ENCODE results near the gene PPIE. TPM values are rescaled to one million over a fixed set of nuclear protein-coding genes. Genes with fewer than 3 reads are reported as not detected.

The PPIE gene
- 10 to 100 TPM; 70.6 to 79.5 TPM for total RNA-seq

DNA sequence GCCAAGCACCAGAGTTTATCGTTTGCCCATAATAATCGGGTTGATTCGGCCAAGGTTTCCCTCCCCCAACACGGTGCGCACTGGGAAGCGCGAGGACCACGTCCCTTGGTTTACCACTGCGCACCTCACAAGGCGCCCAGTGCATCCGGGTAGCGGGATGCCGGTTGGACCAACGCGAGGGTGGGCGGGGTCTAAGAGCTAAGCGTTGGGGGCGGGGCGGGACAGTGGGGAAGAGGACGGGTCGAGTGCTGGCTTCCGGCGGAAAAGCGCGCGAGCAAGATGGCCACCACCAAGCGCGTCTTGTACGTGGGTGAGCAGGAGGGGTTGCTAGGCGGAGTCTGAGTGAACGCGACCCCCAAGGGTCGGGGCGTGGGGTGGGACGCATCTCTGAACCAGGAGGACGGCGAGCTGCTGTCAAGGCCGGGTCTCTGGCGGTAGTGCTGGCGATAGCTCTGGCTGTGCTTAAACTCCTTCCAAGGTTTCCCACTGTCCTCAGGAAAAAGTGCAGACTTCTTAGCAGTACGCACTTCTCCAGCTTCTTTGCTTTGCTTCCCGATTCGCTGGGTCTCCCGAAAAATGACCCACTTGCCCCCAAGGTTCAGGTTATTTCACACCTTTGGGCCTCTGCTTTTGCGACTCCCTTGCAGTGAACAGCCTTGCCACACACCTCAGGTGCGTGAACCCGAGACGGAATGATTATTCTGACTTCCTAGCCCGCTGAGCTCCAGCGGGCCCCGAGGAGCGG lies at the start of gene PPIE:
TSS of gene PPIE (plus strand) at position 261 of the 745 bp plus-strand sequence. CDS start at position 280, 19 bp downstream.
- Mint-ChIP-seq H3K36me3 (peaks cover 22 to 28% of the 10 kb centered on the region in 2 donors), H3K27ac (peak within 1 kb of the TSS; percentile 89 to 97), H3K9me3 (peaks cover 0 to 10% of the 10 kb centered on the region in 2 donors)
- peak; percentile 91 to 92 for DNase-seq (ENCODE audit: low spot score in 2 of 2)
- ATAC-seq = peak; percentile 97 to 99

DNA sequence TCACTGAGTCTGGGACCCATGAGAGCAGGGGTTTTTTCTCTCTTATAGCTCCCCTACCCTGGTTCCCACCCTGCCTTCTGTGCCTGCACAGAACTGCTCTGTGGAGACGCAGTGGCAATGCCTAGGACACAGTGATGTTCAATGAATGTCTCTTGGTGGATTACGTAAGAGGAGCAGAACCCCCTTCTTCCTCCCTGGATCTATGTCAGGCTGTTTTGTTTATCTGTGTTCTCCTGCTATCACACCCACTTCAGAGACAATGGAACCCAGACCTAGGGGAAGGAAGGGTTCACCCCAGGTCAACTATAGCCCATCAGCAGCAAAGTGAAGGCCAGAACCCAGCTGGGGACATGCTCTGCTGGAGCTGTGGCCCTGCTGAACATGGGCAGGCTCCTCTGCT lies 49.5 kb upstream of the PPIE start:
- H3K36me3 Mint-ChIP-seq = peaks cover 6% of the 10 kb centered on the region in 2 donors

DNA sequence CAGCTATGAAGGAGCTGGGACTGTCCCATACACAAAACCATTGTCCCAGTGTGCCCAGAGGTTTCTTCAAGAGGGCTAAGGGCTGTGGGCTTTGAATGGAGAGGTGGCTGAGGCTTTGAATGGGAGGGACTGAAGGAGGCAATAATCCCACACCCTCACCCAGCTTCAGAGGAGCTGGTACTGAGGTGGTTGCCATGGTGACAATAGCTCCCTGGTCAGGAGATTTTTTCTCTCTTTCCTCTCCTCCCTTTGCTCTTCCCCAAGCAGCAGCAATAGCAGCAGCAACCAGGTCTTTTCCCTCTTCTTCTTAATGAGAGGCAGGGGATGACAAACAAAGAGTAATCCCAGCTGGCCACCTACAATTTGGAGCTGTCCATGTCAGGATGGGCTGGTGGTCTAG lies 49.0 kb upstream of the PPIE start:
- H3K9me3 Mint-ChIP-seq = no peaks in the 10 kb centered on the region
- DNase-seq (ENCODE audit: low spot score in 2 of 2) (no peak), ATAC-seq (no peak)
- peaks cover 4% of the 10 kb centered on the region in 2 donors for H3K36me3 Mint-ChIP-seq
- no peak overlapping the region for H3K27ac Mint-ChIP-seq

More for the DNA sequence above, 49.5 kb upstream of the PPIE start:
- DNase-seq (ENCODE audit: low spot score in 2 of 2) = no peak
- ATAC-seq = no peak
- H3K27ac Mint-ChIP-seq = no peak overlapping the region
- H3K9me3 Mint-ChIP-seq = no peaks in the 10 kb centered on the region

DNA sequence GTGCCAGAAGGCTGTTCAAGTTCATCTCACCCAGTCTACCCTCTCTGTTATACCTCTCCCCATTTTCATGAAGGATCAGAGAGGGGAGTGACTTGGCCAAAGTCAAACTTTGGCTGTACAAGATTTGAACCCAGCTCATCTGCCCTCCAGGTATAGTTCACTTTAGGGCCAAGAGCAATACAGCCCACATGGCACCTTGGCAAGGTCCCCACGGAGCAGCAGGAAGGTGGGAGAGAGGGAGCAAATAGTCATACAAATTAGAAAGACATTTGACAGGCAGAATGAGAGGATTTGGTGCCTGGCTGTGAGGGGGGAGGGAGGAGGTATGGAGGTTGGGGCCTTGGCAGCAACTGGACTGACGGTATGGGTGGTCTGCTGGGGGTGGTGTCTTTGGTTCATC lies 48.5 kb upstream of the PPIE start:
- no peak for DNase-seq (ENCODE audit: low spot score in 2 of 2)

DNA sequence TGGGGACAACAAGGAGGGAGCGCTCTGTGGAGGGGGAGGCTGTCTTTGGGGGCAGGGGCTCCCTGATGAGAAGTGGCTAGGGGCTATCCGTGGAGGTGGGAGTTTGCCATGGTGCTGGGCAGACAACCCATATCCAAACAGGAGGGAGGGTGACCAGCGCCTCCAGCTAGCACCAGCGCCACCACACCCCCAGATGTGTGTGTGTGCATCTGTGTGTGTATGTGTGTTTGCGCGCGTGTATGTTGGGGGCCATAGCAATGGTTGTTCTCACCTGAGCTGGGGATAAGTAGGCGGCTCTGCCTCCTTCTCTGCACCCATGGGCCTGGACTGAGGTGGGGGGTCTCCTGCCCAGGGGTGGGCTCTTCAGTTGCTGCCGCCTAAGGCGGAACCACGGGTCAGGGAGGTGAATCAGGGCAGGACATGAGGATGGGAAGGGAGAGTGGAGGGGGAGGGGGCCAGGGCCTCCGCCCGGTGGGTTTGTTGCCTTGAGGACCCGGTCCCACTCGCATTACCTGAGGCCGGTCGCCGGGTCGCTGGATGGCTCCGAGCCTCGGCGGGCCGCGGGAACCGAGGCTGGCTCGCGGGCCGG lies 47.8 kb upstream of the PPIE start:
- H3K9me3 Mint-ChIP-seq = no peaks in the 10 kb centered on the region
- DNase-seq (ENCODE audit: low spot score in 2 of 2) = no peak
- no peaks in the 10 kb centered on the region for H3K36me3 Mint-ChIP-seq
- peak overlapping the region in 1 of 2 donors; percentile 43 for H3K27ac Mint-ChIP-seq
- ATAC-seq = peak in 1 of 2 donors; percentile 1

More for the DNA sequence above, 48.5 kb upstream of the PPIE start:
- Mint-ChIP-seq H3K36me3 (no peaks in the 10 kb centered on the region), H3K27ac (peak overlapping the region in 1 of 2 donors; percentile 60), H3K9me3 (no peaks in the 10 kb centered on the region)
- ATAC-seq = no peak

DNA sequence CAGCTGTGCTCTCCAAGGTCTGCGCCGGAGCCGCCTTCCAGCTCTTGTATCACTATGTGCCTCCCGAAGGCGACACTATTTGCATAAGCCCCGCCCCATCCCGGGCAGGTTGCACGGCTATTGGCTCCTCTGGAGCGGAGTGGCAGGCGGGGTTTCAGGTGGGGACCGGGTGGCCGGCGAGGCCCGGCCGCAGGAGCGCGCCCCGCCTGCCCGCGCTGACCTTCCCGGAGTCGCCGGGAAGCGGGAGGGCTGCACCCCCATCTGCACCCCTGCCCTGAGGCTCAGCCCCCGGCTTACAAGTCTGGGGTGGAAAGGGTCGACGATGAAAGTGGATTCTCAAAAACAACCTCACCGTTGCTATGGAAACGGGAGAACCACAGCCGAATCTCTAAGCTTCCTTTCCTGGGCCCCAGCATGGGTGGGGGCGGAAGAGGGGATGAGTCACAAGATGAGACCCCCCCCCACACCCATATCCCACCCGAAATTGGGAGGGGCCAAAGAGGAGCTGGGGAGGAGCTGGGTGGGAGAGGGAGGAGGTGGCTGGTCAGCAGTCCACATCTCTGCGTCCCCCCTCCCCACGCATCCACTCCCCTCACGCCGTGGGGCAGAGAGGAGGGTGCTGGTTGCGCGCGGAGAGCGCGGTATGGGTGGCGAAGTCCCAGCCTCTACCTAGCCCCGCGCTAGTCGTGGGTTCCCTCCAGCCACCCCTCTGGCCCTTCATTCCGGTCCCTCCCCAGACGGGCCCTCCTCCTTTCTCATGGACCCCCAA lies 47.1 kb upstream of the PPIE start, which contains the start of gene HPCAL4:
TSS of gene HPCAL4 (minus strand) at position 51 of the 769 bp plus-strand sequence. CDS start 6,830 bp downstream, outside the sequence.
- Mint-ChIP-seq H3K36me3 (no peaks in the 10 kb centered on the region), H3K9me3 (no peaks in the 10 kb centered on the region), H3K27ac (peak within 1 kb of the TSS; percentile 43 to 60)
- peak; percentile 90 to 93 for ATAC-seq
- DNase-seq (ENCODE audit: low spot score in 2 of 2) = peak; percentile 72 to 86

DNA sequence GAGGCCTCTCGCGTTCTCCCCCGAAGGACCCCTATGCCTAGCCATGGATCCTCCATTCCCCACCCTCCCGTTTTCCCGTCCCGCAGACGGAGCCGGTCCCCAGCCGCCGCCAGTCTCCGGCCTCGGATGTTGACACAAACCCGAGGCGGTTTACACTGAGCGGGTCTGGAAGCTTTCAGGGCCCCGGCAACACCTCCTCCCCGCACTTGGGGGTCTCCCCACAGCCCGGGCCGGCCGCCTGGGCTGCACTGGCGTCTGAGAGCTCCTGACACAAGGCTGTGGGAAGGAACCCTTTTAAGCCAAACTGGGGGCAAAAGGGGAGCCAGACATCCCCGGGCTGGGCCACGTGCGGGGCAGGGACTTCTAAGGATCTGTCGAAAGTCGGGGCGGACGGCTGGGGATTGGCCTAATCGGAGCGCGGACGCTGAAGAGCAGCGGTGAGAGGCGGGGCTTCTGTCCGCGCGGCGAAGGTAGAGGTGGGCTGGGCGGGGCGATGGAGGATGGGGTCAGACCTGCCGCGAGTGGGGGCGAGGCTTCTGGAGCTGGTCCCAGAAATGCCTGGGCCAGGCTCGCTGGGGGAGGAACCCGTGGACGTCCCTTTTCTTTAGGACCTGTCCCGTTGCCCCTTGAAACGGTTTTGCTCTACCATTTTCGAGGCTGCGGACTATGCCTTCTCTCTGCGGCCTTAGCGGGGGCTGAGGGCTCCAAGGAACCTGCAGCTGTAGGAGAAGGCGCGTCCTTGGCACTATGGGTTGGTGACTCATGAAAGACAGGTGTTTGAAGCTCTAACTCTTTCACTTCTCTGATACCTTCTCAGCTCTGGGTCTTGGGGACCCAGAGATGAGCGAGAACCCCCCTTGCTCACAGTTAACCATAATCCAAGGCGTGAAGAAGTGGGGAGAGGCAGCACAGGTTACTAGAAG lies 46.3 kb upstream of the PPIE start:
- peak in 1 of 2 donors; percentile 27 for ATAC-seq
- no peaks in the 10 kb centered on the region for H3K9me3 Mint-ChIP-seq
- H3K27ac Mint-ChIP-seq = no peak overlapping the region
- DNase-seq (ENCODE audit: low spot score in 2 of 2) = no peak
- H3K36me3 Mint-ChIP-seq = no peaks in the 10 kb centered on the region

DNA sequence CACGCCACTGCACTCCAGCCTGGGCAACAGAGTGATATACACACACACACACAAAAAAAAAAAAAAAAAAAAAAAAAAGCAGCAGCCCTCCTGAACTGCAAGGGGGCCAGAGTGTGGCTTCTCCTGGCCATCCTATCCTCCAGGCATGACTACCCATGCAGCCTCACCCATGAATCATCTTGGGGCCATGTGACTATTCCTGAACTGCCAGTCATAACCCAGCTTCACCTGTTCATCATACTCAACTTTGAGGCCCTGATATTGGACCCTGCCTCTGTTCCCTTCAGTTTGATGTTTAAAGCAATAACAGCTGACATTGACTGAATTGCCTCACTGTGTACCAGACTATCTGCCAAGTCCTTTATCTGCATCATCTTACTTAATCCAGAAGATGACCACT lies 44.7 kb upstream of the PPIE start:
- ATAC-seq (peak; percentile 45 to 50), DNase-seq (ENCODE audit: low spot score in 2 of 2) (peak in 1 of 2 donors; percentile 34)
- Mint-ChIP-seq H3K9me3 (no peaks in the 10 kb centered on the region), H3K27ac (no peak overlapping the region), H3K36me3 (no peaks in the 10 kb centered on the region)

DNA sequence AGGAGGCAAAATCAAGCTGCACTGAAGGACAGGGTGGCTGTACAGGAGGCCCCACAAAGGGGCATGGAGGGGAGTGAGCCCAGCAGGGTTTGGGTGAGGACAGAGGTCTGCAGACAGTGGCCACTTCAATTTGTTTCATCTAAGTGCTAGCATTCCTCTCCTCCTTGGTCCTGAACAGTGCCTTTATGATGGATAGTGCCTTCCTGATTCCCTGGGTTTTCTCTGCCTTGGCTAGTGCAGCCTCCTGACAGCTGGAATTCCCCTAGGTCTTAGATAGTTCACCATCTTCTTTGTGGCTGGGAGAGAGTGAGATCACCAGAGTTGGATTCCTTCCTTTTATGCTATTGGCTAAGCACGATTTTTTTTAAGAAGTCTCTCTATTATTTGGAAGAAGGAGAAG lies 43.7 kb upstream of the PPIE start:
- no peak overlapping the region for H3K27ac Mint-ChIP-seq
- DNase-seq (ENCODE audit: low spot score in 2 of 2) (peak in 1 of 2 donors; percentile 18), ATAC-seq (no peak)
- no peaks in the 10 kb centered on the region for H3K36me3 Mint-ChIP-seq
- H3K9me3 Mint-ChIP-seq = no peaks in the 10 kb centered on the region

DNA sequence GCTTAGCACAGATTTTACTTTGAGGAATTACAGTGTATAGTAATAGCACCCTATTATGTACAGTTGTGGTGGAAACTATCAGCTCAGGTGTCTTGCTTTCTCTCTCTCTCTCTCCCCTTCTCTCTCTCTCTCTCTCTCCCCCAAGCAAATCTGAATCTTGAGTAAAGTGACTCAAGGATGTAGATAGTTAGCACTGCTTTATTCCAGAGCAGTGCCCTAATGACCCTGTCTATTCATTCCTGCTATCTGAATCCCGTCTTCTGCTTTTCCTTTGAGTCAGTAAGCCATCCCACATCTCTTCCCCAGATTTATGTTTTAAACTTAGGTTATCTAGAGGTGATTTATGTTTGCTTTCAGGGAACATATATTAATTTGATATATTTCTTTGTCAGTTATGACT lies 42.2 kb upstream of the PPIE start:
- Mint-ChIP-seq H3K27ac (no peak overlapping the region), H3K9me3 (no peaks in the 10 kb centered on the region), H3K36me3 (no peaks in the 10 kb centered on the region)
- DNase-seq (ENCODE audit: low spot score in 2 of 2) (no peak), ATAC-seq (no peak)

DNA sequence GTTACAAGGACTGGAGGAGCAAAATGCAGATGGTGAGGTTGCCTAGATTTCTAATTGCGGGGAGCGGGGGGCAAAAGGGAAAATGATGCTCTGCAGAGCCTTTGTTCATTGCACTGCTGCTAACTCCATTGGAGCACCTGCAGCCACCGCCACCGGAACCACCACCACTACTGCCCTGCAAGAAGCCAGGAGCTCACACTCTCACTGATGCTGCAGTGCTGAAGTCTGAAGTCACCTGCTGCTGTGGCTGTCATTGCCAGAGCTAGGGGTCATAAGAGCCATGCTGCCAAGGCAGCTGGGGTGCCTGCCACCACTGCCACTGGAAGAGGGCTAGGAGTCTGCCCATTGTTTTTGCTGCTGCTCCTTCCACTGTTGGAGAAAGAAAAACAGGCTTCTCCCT lies 40.1 kb upstream of the PPIE start:
- Mint-ChIP-seq H3K9me3 (no peaks in the 10 kb centered on the region), H3K36me3 (no peaks in the 10 kb centered on the region), H3K27ac (no peak overlapping the region)
- ATAC-seq (no peak), DNase-seq (ENCODE audit: low spot score in 2 of 2) (no peak)

DNA sequence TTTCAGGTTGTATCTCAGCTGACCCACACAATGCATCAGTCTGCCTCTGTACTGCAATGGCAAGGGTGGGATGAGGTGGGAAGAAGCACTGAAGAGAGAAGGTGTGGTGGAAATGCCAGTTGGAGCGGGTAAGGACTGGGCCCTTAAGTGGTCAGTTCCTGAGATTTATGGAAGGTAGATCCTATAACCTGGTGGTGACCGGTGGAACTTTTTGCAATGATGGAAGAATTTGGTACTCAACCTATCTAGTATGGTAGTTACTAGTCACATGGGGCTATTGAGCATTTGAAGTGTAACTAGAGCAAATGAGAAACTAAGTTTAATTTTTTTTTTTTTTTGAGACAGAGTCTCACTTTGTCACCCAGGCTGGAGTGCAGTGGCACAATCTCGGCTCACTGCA lies 39.3 kb upstream of the PPIE start:
- Mint-ChIP-seq H3K9me3 (no peaks in the 10 kb centered on the region), H3K36me3 (no peaks in the 10 kb centered on the region), H3K27ac (no peak overlapping the region)
- no peak for ATAC-seq
- no peak for DNase-seq (ENCODE audit: low spot score in 2 of 2)

DNA sequence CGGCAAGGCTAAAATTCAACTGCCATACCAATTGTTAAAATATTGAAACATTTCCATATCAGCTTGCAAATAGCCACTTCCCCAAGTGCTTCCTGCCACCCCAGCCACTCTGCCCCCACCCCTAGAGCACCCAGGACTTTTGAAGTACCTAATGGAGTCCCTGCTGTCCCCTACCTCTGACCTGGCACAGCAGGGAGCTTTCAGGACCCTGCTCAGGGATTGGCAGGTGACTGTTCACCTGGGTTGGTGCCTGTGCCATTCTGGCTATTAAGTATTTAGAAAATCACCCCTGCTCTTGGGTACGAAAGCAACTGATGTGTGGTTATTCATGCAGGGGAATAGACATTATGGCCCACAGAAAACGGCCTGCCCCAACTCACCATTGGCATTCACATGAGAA lies 38.3 kb upstream of the PPIE start:
- no peaks in the 10 kb centered on the region for H3K9me3 Mint-ChIP-seq
- H3K36me3 Mint-ChIP-seq = no peaks in the 10 kb centered on the region
- DNase-seq (ENCODE audit: low spot score in 2 of 2) = no peak
- H3K27ac Mint-ChIP-seq = no peak overlapping the region
- ATAC-seq = no peak

DNA sequence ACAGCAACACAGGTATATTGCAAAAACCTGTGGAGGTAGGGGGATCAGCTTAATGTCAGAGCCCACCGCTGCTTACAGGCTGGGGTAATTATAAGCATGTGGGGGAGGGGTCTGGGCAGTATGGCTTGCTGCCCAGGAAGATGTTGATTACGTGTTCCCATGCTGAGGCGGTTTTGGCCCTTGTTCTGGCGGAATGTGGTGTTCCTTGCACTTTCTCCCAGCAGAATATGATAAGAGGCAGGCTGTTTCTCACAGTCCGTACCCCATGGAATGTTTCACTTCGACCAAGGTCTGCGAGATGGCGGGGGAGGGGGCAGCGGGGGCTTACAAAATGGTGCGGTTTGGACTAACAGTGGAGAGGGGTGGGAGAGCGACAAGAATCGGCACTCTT lies 37.6 kb upstream of the PPIE start:
- Mint-ChIP-seq H3K9me3 (no peaks in the 10 kb centered on the region), H3K36me3 (no peaks in the 10 kb centered on the region), H3K27ac (no peak overlapping the region)
- ATAC-seq (no peak), DNase-seq (ENCODE audit: low spot score in 2 of 2) (no peak)

DNA sequence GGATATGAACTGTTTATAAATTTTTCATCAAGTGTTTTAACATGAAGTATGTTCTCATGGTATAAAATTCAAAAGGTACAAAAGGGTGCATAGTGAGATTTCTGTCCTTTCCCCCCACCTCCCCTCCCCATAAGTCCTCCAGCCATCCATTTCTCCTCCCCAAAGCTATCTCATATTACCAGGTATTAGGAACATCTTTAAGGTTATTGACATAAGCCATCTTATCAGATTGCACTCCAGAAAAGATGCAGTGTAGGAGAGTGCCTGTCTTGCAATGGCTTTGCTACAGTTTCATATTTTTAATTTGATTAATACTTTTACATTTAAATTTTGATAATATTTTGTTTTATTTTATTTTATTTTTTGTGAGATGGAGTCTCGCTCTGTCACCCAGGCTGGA lies 33.9 kb upstream of the PPIE start:
- ATAC-seq = no peak
- Mint-ChIP-seq H3K36me3 (no peaks in the 10 kb centered on the region), H3K9me3 (no peaks in the 10 kb centered on the region)

DNA sequence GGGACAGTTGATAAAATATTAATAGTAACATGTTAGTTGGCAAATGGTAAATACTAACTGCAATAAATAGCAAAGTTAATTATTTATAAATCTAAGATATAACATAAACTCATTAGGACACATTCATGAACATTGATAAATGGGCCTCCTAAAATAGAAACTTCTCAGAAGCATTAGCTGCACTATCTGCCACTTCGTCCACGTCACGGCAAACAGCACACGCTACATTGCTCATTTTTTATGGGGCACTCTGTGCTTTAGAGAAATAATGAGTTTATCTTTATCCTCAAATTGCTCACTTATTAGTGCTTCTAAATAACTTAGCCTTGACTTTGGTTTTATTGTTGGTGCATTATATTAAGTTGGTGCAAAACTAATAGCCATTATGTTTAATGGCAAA lies 31.2 kb upstream of the PPIE start:
- H3K27ac Mint-ChIP-seq = no peak overlapping the region
- DNase-seq (ENCODE audit: low spot score in 2 of 2) (no peak), ATAC-seq (no peak)
- no peaks in the 10 kb centered on the region for H3K36me3 Mint-ChIP-seq
- no peaks in the 10 kb centered on the region for H3K9me3 Mint-ChIP-seq

More for the DNA sequence above, 33.9 kb upstream of the PPIE start:
- H3K27ac Mint-ChIP-seq = no peak overlapping the region
- DNase-seq (ENCODE audit: low spot score in 2 of 2) = no peak
